GM21390 (cell line): Measurements from ENCODE around the gene GLCCI1.
"Not testable (repeated sequence)": the region's sequence is repeated elsewhere in the genome, so short reads cannot be mapped to it uniquely, and the experiment has no call there.

Experiments
- ATAC-seq: cut with Tn5 transposase; IDR thresholded peaks from one replicate; pipeline ENCODE4 v1.9.1; 2021; ENCODE audit not compliant: unreplicated experiment

The GLCCI1 gene

GRCh38 chr7:8042796-8043535, 74.4 kb downstream of the GLCCI1 start:
- ATAC-seq = no peak

GRCh38 chr7:8044761-8045430, 76.3 kb downstream of the GLCCI1 start:
- ATAC-seq = no peak

GRCh38 chr7:8048067-8048466, 79.5 kb downstream of the GLCCI1 start:
- not testable (repeated sequence) for ATAC-seq

GRCh38 chr7:8051373-8051772, 82.8 kb downstream of the GLCCI1 start:
- ATAC-seq = no peak

GRCh38 chr7:8051998-8052397, 83.4 kb downstream of the GLCCI1 start:
- no peak for ATAC-seq

- ATAC-seq = no peak
Observed at GRCh38 chr7:8052824-8053223, 84.2 kb downstream of the GLCCI1 start.

GRCh38 chr7:8056439-8056838, 87.8 kb downstream of the GLCCI1 start:
- ATAC-seq = no peak

- no peak for ATAC-seq
Observed at GRCh38 chr7:8057566-8057965, 89.0 kb downstream of the GLCCI1 start.

- ATAC-seq = no peak
Observed at GRCh38 chr7:8058322-8058721, 89.7 kb downstream of the GLCCI1 start.

- ATAC-seq = no peak
Observed at GRCh38 chr7:8058852-8059251, 90.3 kb downstream of the GLCCI1 start.

GRCh38 chr7:8060241-8060640, 91.6 kb downstream of the GLCCI1 start:
- ATAC-seq = no peak

GRCh38 chr7:8063300-8063699, 94.7 kb downstream of the GLCCI1 start:
- ATAC-seq = not testable (repeated sequence)

- no peak for ATAC-seq
Observed at GRCh38 chr7:8063706-8064297, 95.2 kb downstream of the GLCCI1 start.

GRCh38 chr7:8064828-8065227, 96.2 kb downstream of the GLCCI1 start:
- no peak for ATAC-seq

- ATAC-seq = no peak
Observed at GRCh38 chr7:8065356-8065813, 96.8 kb downstream of the GLCCI1 start.

GRCh38 chr7:8068892-8069686, 100.5 kb downstream of the GLCCI1 start:
- ATAC-seq = no peak

- no peak for ATAC-seq
Observed at GRCh38 chr7:8070451-8071180, 102.0 kb downstream of the GLCCI1 start.

GRCh38 chr7:8078418-8078817, 109.8 kb downstream of the GLCCI1 start:
- no peak for ATAC-seq

GRCh38 chr7:8082762-8083161, 114.2 kb downstream of the GLCCI1 start:
- ATAC-seq = no peak

- ATAC-seq = no peak
Observed at GRCh38 chr7:8084836-8085235, 116.2 kb downstream of the GLCCI1 start.

- ATAC-seq = no peak
Observed at GRCh38 chr7:8085420-8085819, 116.8 kb downstream of the GLCCI1 start.
